ENCODE data around the gene ARID5B. TPM values are rescaled to one million over a fixed set of nuclear protein-coding genes. Genes with fewer than 3 reads are reported as not detected.
"Not testable (repeated sequence)": the region's sequence is repeated elsewhere in the genome, so short reads cannot be mapped to it uniquely, and the experiment has no call there.

Gene ARID5B
- total RNA-seq, 3 donors from 2014 or later = 21.9 to 34.1 (median 22.4) TPM

DNA sequence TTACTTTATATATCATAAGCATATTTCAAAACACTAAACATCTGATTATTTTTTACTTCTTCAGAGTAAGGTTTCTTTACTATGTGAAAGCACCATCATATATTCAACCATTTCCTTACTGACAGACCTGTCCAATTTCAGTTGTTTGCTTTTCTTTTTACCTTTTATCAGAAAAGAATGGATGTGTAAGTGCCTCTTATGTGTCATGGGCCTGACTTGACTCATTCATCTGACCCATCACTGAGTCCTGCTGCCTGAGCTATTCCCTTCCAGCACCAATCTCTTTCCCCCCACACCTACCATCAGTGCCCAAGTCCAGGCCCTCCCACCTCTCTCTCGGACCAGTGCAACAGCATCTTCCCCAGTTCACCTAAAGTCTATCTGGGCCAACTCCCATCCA is 41.7 kb upstream of the ARID5B start:
- no peak overlapping the region for H3K4me3 ChIP-seq
- DNase-seq = no peak
- no peaks in the 10 kb centered on the region for H3K9me3 ChIP-seq
- intact Hi-C loops (cut with DNase I, micrococcal nuclease) = no loop called here
- TF ChIP-seq, protein P1, sequence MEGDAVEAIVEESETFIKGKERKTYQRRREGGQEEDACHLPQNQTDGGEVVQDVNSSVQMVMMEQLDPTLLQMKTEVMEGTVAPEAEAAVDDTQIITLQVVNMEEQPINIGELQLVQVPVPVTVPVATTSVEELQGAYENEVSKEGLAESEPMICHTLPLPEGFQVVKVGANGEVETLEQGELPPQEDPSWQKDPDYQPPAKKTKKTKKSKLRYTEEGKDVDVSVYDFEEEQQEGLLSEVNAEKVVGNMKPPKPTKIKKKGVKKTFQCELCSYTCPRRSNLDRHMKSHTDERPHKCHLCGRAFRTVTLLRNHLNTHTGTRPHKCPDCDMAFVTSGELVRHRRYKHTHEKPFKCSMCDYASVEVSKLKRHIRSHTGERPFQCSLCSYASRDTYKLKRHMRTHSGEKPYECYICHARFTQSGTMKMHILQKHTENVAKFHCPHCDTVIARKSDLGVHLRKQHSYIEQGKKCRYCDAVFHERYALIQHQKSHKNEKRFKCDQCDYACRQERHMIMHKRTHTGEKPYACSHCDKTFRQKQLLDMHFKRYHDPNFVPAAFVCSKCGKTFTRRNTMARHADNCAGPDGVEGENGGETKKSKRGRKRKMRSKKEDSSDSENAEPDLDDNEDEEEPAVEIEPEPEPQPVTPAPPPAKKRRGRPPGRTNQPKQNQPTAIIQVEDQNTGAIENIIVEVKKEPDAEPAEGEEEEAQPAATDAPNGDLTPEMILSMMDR (IDR thresholded peaks at IDR 0.05) = no peak
- H3K4me1 ChIP-seq (ENCODE audit: low read depth) = no peaks in the 10 kb centered on the region
- ATAC-seq = no peak
- no peaks in the 10 kb centered on the region for H3K36me3 ChIP-seq (ENCODE audit: low read depth)

DNA sequence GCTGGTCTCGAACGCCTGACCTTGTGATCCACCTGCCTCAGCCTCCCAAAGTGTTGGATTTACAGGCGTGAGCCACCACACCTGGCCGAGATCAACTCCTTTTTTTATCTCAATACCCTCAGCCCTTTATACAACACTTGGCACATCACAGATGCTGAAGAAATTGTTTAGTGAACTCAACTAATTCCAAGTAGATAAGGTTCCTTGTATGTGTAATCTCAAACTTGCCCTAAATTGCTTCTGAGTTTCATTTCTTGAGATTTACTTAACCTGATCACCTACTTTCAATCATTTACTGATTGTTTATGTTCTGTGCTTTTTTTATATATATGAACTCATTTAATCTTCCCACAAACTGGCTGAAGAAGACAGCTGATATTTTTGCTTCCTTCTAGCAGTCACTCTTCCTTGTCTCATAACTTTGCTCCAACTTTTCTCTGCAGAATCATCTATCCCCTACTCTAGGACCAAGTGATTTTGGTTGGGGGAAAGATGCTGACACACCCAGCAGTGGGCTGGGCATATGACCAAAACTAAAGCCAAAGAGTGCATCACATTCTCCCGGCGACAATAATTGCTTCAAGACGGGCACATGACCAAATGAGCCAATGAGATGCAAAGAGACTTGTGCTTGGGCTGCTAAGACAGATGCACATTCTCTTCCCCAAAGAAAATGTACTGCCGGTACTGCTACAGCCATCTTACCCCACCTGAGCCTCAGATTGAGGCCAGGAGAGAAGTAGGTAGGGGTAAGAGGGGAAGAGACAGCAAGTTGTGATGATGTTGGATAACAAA is 40.3 kb upstream of the ARID5B start:
- H3K9me3 ChIP-seq = no peaks in the 10 kb centered on the region
- H3K4me3 ChIP-seq = no peak overlapping the region
- TF ChIP-seq, protein P1 (IDR thresholded peaks at IDR 0.05) = no peak
- DNase-seq (no peak), ATAC-seq (peak; percentile 53)
- intact Hi-C loops (cut with DNase I, micrococcal nuclease) = no loop called here
- H3K36me3 ChIP-seq (ENCODE audit: low read depth) = no peaks in the 10 kb centered on the region
- H3K4me1 ChIP-seq (ENCODE audit: low read depth) = no peaks in the 10 kb centered on the region

DNA sequence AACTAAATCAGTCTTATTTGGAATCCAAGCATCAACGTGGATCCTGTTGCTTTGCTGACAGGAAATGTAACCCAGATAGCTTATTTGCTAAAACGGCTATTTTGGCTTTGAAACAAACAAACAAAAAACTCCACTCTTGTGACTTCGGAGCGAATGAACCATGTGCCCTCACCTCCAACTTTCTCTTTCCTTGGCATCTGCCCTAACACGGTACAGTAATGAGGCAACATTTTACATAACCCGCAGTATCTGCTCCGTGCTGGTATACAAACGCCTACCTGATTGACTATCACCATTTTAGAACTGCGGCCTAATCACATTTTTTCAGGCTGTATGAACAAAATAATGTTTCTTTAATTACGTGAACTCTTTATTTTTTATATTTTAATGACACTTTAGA is 37.5 kb upstream of the ARID5B start:
- ATAC-seq = no peak
- no peaks in the 10 kb centered on the region for H3K9me3 ChIP-seq
- TF ChIP-seq, protein P1 (IDR thresholded peaks at IDR 0.05) = no peak
- no peaks in the 10 kb centered on the region for H3K4me1 ChIP-seq (ENCODE audit: low read depth)
- H3K4me3 ChIP-seq = no peak overlapping the region
- intact Hi-C loops (cut with DNase I, micrococcal nuclease) = no loop called here
- DNase-seq = no peak
- no peaks in the 10 kb centered on the region for H3K36me3 ChIP-seq (ENCODE audit: low read depth)

DNA sequence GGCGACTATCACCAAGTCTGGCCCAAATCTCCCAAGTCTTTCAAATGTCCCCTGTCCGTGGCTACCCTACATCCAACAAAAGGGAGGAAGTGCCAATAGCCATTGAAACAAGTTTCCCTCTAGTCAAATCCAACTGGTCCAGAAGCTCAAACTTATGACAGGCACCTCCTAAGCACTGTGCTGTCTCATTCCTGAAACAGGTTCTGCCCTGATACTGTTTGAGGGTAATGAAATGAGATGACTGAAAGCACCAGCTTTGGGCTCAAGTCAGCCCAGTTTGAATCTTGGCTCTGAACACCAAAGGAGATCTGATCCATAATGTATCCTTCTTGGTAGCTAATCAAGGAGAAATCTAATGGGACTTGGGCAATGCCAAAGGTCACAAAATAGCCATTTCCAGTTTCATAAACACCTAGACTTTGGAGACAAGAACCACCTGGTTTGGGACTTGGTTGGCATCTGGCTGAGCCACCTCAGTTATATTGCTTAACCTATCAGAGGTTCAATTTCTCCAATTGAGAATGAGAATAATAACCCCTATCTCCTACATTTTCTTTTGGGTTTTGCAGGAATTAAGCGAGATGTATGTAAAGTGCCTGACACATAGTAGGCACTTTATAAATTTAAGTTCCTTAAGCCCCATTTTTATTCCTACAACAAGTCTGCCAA is 34.7 kb upstream of the ARID5B start:
- intact Hi-C loops (cut with DNase I, micrococcal nuclease) = no loop called here
- peaks cover 3% of the 10 kb centered on the region for H3K4me1 ChIP-seq (ENCODE audit: low read depth)
- DNase-seq = no peak
- TF ChIP-seq, protein P1 (IDR thresholded peaks at IDR 0.05) = no peak
- no peak for ATAC-seq
- no peaks in the 10 kb centered on the region for H3K36me3 ChIP-seq (ENCODE audit: low read depth)
- H3K4me3 ChIP-seq = no peak overlapping the region
- no peaks in the 10 kb centered on the region for H3K9me3 ChIP-seq

DNA sequence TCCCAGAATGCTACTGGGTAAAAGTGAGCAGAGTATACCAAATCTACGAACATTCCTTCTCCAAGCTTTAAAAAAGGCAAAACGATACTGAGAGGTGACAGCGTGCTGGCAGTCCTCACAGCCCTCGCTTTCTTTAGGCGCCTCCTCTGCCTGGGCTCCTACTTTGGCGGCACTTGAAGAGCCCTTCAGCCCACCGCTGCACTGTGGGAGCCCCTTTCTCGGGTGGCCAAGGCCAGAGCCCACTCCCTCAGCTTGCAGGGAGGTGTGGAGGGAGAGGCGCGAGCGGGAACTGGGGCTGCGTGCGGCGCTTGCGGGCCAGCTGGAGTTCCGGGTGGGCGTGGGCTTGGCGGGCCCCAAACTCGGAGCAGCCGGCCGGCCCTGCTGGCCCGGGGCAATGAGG is 34.1 kb upstream of the ARID5B start:
- H3K36me3 ChIP-seq (ENCODE audit: low read depth); intact Hi-C loops (cut with DNase I, micrococcal nuclease); H3K9me3 ChIP-seq; ATAC-seq; H3K4me1 ChIP-seq (ENCODE audit: low read depth); H3K4me3 ChIP-seq: not testable (repeated sequence)
- peak in 1 of 3 donors; percentile 28 for DNase-seq

DNA sequence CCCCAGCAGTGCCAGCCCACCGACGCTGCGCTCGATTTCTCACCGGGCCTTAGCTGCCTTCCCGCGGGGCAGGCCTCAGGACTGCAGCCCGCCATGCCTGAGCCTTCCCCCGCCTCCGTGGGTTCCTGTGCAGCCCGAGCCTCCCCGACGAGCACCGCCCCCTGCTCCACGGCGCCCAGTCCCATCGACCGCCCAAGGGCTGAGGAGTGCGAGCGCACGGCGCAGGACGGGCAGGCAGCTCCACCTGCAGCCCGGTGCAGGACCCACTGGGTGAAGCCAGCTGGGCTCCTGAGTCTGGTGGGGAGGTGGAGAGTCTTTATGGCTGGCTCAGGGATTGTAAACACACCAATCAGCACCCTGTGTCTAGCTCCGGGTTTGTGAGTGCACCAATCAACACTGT is 33.7 kb upstream of the ARID5B start:
- H3K36me3 ChIP-seq (ENCODE audit: low read depth); H3K4me3 ChIP-seq; H3K9me3 ChIP-seq; intact Hi-C loops (cut with DNase I, micrococcal nuclease); ATAC-seq; H3K4me1 ChIP-seq (ENCODE audit: low read depth): not testable (repeated sequence)
- DNase-seq = peak; percentile 16 to 69 (median 61)

All from mucosa of descending colon (tissue), 3 donors.